H1 (cell line): ENCODE measurements around the gene IMPG2. TPM values are rescaled to one million over a fixed set of nuclear protein-coding genes. Genes with fewer than 3 reads are reported as not detected.

Experiments
- CHD7 ChIP-seq: fragments of 300-600 bp; sonication (generic); IDR thresholded peaks from 2 replicates; pipeline ENCODE4 v1.7.1; 2012; ENCODE audit warnings: low read length, moderate library complexity, mild to moderate bottlenecking, inconsistent platforms; ENCODE audit not compliant: insufficient replicate concordance
- GABPA ChIP-seq: IDR thresholded peaks from 2 replicates; pipeline ENCODE4 v1.6.1; 2011; ENCODE audit warnings: mild to moderate bottlenecking, low read length, moderate library complexity, borderline replicate concordance; ENCODE audit not compliant: insufficient read depth
- RBBP5 ChIP-seq: IDR thresholded peaks from 2 replicates; pipeline ENCODE4 v1.7.1; 2012; ENCODE audit warnings: low read depth, mild to moderate bottlenecking, inconsistent platforms, low read length, moderate library complexity, borderline replicate concordance
- polyA plus RNA-seq, 7 experiments: library from polyadenylated mRNA; depleted of rRNA in 3 of 7; stranded (reverse) in 5 of 7; unstranded in 2 of 7; fragments of >200 nt in 5 of 7; fragments of 200-250 nt in 2 of 7; gene quantifications; 1 replicate in 5 of 7; 2 replicates in 1 of 7; 4 replicates in 1 of 7; pipeline versions ENCODE4 v1.2.1 to v1.2.3, GENCODE V29; 2011 to 2013; ENCODE audit warnings: missing spikeins in 2 of 7, mixed read lengths in 2 of 7
- total RNA-seq: library from RNA; stranded (reverse); fragmentation: NEBNext Ultra II Directional; extraction: Animal tissue kit (Norgen Biotek cat#: 25700); gene quantifications from 2 replicates; pipeline ENCODE4 v1.2.1, GENCODE V29; 2021

Gene IMPG2
- total and polyA plus RNA-seq, 2 of the 8 experiments (the other 6 are each of a cell fraction or from before 2014, with no cell fraction given): 0.03 to 0.06 TPM

GRCh38 chr3:101203411-101203810 lies 117.0 kb downstream of the IMPG2 start (continued):
- TF ChIP-seq CHD7 (no peak), RBBP5 (no peak), GABPA (no peak)
